Heart left ventricle (tissue), 13 donors: ENCODE results near the gene SMPD2.

Source experiments
- CTCF ChIP-seq, 12 donors: fragments of 200-600 bp; sonication (generic) in 4 of 12; IDR thresholded peaks; one replicate each; pipeline versions ENCODE4 v1.5.0 to v1.8.0; 2018 to 2022; ENCODE audit warnings: antibody characterized with exemption in 12 of 12, mild to moderate bottlenecking in 5 of 12
- POLR2A ChIP-seq, 2 donors: fragments of 450-650 bp; IDR thresholded peaks; one replicate each; pipeline ENCODE4 v1.6.1; 2017; ENCODE audit warnings: antibody characterized with exemption in 2 of 2, mild to moderate bottlenecking in 2 of 2, moderate library complexity in 2 of 2
- donor health status: ischemic (EF 13 %, LVEDD 7.1; RV severe dilation, severe dysfunction).
- donor health status: DM: no; HTN: yes; CAD: no.
- donor health status: DM: no; HTN: no; CAD: no.
- donor health status: ischemic (EF 25% LVEDD 6.9; RV normal size, moderate dysfunction).
- donor health status: ischemic (EF 25% LVEDD 5.7; RV mildly dilated, moderate dysfunction).
- donor health status: ischemic (EF 35%, LVEDD 5.7; RV mildly dilated, moderate dysfunction).
- donor health status: nonischemic (EF 11% LVEDD 7.7; RV severe dilation, severe dysfunction).
- donor health status: DM: yes; HTN: yes; CAD: no.
- donor health status: PGD.
- donor health status: ischemic (EF 29% LVEDD 5.4; RV normal size, mild dysfunction).
- donor health status: nonischemic (EF 23%, LVEDD 6.1; RV moderate dilation, normal function).

GRCh38 chr6:109429496-109429895, 11.0 kb upstream of the SMPD2 start:
- TF ChIP-seq POLR2A (IDR thresholded peaks at IDR 0.05) = no peak
- TF ChIP-seq CTCF (IDR thresholded peaks at IDR 0.05) = no peak
